Panc1 (cell line): Measurements from ENCODE around the gene GPRC5B.

Source experiments
- CTCF ChIP-seq: fragments of 450-650 bp; IDR thresholded peaks from 2 replicates; pipeline ENCODE4 v1.5.1; 2017; ENCODE audit warnings: mild to moderate bottlenecking
- POLR2AphosphoS5 ChIP-seq: IDR thresholded peaks from 2 replicates; pipeline ENCODE4 v1.6.1; 2012; ENCODE audit warnings: mild to moderate bottlenecking, low read depth, low read length, moderate library complexity
- SIN3A ChIP-seq: IDR thresholded peaks from 2 replicates; pipeline ENCODE4 v1.6.1; 2012; ENCODE audit warnings: low read depth, mild to moderate bottlenecking, low read length, moderate library complexity, borderline replicate concordance; ENCODE audit not compliant: insufficient read depth
- TF ChIP-seq, protein P1 (sequence below), 2 experiments: IDR thresholded peaks; 2 replicates each; pipeline ENCODE4 v1.6.1; 2011 to 2012; ENCODE audit warnings: low read depth in 2 of 2, control low read depth in 1 of 2, low read length in 1 of 2, mild to moderate bottlenecking in 1 of 2, moderate library complexity in 1 of 2; ENCODE audit not compliant: insufficient read depth in 1 of 2

GRCh38 chr16:19846436-19846835 lies 38.2 kb downstream of the GPRC5B start:
- TF ChIP-seq CTCF (no peak), POLR2AphosphoS5 (no peak), SIN3A (no peak)
- TF ChIP-seq, protein P1, sequence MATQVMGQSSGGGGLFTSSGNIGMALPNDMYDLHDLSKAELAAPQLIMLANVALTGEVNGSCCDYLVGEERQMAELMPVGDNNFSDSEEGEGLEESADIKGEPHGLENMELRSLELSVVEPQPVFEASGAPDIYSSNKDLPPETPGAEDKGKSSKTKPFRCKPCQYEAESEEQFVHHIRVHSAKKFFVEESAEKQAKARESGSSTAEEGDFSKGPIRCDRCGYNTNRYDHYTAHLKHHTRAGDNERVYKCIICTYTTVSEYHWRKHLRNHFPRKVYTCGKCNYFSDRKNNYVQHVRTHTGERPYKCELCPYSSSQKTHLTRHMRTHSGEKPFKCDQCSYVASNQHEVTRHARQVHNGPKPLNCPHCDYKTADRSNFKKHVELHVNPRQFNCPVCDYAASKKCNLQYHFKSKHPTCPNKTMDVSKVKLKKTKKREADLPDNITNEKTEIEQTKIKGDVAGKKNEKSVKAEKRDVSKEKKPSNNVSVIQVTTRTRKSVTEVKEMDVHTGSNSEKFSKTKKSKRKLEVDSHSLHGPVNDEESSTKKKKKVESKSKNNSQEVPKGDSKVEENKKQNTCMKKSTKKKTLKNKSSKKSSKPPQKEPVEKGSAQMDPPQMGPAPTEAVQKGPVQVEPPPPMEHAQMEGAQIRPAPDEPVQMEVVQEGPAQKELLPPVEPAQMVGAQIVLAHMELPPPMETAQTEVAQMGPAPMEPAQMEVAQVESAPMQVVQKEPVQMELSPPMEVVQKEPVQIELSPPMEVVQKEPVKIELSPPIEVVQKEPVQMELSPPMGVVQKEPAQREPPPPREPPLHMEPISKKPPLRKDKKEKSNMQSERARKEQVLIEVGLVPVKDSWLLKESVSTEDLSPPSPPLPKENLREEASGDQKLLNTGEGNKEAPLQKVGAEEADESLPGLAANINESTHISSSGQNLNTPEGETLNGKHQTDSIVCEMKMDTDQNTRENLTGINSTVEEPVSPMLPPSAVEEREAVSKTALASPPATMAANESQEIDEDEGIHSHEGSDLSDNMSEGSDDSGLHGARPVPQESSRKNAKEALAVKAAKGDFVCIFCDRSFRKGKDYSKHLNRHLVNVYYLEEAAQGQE (IDR thresholded peaks at IDR 0.05; ENCODE audit: insufficient read depth in 1 of 2, low read depth in 2 of 2, low read length in 1 of 2), result no peak
